Neural cell (in vitro differentiated cells): ENCODE data around the gene HDAC3. TPM values are rescaled to one million over a fixed set of nuclear protein-coding genes. Genes with fewer than 3 reads are reported as not detected.

Experiments
- H2AFZ ChIP-seq: fragments of 200-600, 300-800 bp; sonication (generic), shearing (Covaris generic); 2 replicates; pipeline ENCODE4 v1.6.0; 2014; ENCODE audit warnings: low read depth, mild to moderate bottlenecking, antibody characterized with exemption, low read length, moderate library complexity
- H3F3A ChIP-seq: fragments of 200-600 bp; shearing (Covaris generic); 2 replicates; pipeline ENCODE4 v1.6.1; 2016; ENCODE audit warnings: mild to moderate bottlenecking, moderate library complexity, mixed read lengths, antibody characterized with exemption, low read length; ENCODE audit not compliant: insufficient read depth, poor library complexity, severe bottlenecking
- H3K27ac ChIP-seq: fragments of 200-600, 300-800 bp; sonication (generic), shearing (Covaris generic); 2 replicates; pipeline ENCODE4 v1.5.1; 2014; ENCODE audit warnings: mild to moderate bottlenecking, low read length, moderate library complexity
- H3K27me3 ChIP-seq: fragments of 300-800, 200-600 bp; sonication (generic), shearing (Covaris generic); 2 replicates; pipeline ENCODE4 v1.6.0; 2014; ENCODE audit warnings: mild to moderate bottlenecking, low read depth, low read length, moderate library complexity; ENCODE audit not compliant: insufficient read depth
- H3K36me3 ChIP-seq: fragments of 300-800, 200-600 bp; sonication (generic), shearing (Covaris generic); 2 replicates; pipeline ENCODE4 v1.5.1; 2014; ENCODE audit warnings: mild to moderate bottlenecking, antibody characterized with exemption, low read length, moderate library complexity; ENCODE audit not compliant: insufficient read depth
- H3K4me2 ChIP-seq: fragments of 300-800, 200-600 bp; sonication (generic), shearing (Covaris generic); 2 replicates; pipeline ENCODE4 v1.6.0; 2014; ENCODE audit warnings: mild to moderate bottlenecking, low read length
- H3K4me3 ChIP-seq: fragments of 300-800, 200-600 bp; sonication (generic), shearing (Covaris generic); 2 replicates; pipeline ENCODE4 v1.5.1; 2014; ENCODE audit warnings: mild to moderate bottlenecking, low read length, moderate library complexity
- H3K79me2 ChIP-seq: fragments of 200-600 bp; shearing (Covaris generic); replicated peaks from 2 replicates; pipeline ENCODE4 v1.6.0; 2014; ENCODE audit warnings: mild to moderate bottlenecking, low read length, moderate library complexity; ENCODE audit not compliant: insufficient read depth
- H3K9ac ChIP-seq: fragments of 300-800, 200-600 bp; sonication (generic), shearing (Covaris generic); 2 replicates; pipeline ENCODE4 v1.6.1; 2016; ENCODE audit warnings: mild to moderate bottlenecking, low read length, mixed read lengths
- H3K9me2 ChIP-seq: fragments of 200-600 bp; shearing (Covaris generic); 2 replicates; pipeline ENCODE4 v1.6.1; 2016; ENCODE audit warnings: mild to moderate bottlenecking, low read length, mixed read lengths; ENCODE audit not compliant: insufficient read depth
- H3K9me3 ChIP-seq: fragments of 200-600, 300-800 bp; sonication (generic), shearing (Covaris generic); 2 replicates; pipeline ENCODE4 v1.6.1; 2016; ENCODE audit warnings: mild to moderate bottlenecking, mixed run types, low read length, moderate library complexity, mixed read lengths
- H4K20me1 ChIP-seq: fragments of 200-600 bp; shearing (Covaris generic); 2 replicates; pipeline ENCODE4 v1.6.1; 2016; ENCODE audit warnings: mild to moderate bottlenecking, mixed run types; ENCODE audit not compliant: insufficient read depth
- EP300 ChIP-seq: fragments of 450-650 bp; conservative IDR thresholded peaks from 2 replicates; pipeline ENCODE4 v1.6.1; 2014; ENCODE audit warnings: antibody characterized with exemption, mild to moderate bottlenecking, moderate library complexity; ENCODE audit not compliant: poor library complexity, severe bottlenecking
- EZH2 ChIP-seq: fragments of 200-600, 300-800 bp; shearing (Covaris generic), sonication (generic); IDR thresholded peaks from 2 replicates; pipeline ENCODE4 v1.6.1; 2014; ENCODE audit warnings: antibody characterized with exemption, low read length, borderline replicate concordance, mild to moderate bottlenecking; ENCODE audit not compliant: insufficient read depth, poor library complexity, severe bottlenecking
- MXI1 ChIP-seq: fragments of 450-650 bp; conservative IDR thresholded peaks from 2 replicates; pipeline ENCODE4 v1.6.1; 2014; ENCODE audit warnings: antibody characterized with exemption, mild to moderate bottlenecking; ENCODE audit not compliant: poor library complexity, severe bottlenecking
- POLR2AphosphoS5 ChIP-seq: IDR thresholded peaks from 2 replicates; pipeline ENCODE4 v1.6.1; 2012
- RAD21 ChIP-seq: fragments of 450-650 bp; conservative IDR thresholded peaks from 2 replicates; pipeline ENCODE4 v1.6.1; 2014; ENCODE audit warnings: antibody characterized with exemption, mild to moderate bottlenecking, moderate library complexity
- REST ChIP-seq: IDR thresholded peaks from 2 replicates; pipeline ENCODE4 v1.6.1; 2012; ENCODE audit warnings: borderline replicate concordance
- SMC3 ChIP-seq: fragments of 450-650 bp; conservative IDR thresholded peaks from 2 replicates; pipeline ENCODE4 v1.6.1; 2014; ENCODE audit warnings: antibody characterized with exemption, mild to moderate bottlenecking, moderate library complexity; ENCODE audit not compliant: poor library complexity
- TAF1 ChIP-seq: IDR thresholded peaks from 2 replicates; pipeline ENCODE4 v1.6.1; 2012; ENCODE audit warnings: low read depth
- polyA plus RNA-seq: library from polyadenylated mRNA; depleted of rRNA; stranded (reverse); fragments of >200 nt; gene quantifications from 2 replicates; pipeline ENCODE4 v1.2.3, GENCODE V29; 2014
- TF ChIP-seq, protein P1 (sequence below): fragments of 450-650 bp; IDR thresholded peaks from 2 replicates; pipeline ENCODE4 v1.5.1; 2014; ENCODE audit warnings: antibody characterized with exemption, mild to moderate bottlenecking, moderate library complexity; ENCODE audit not compliant: poor library complexity, severe bottlenecking

HDAC3 gene
- polyA plus RNA-seq, 1 donor from 2014 or later, result 115 TPM

- no peak overlapping the region for H3K4me3 ChIP-seq
- no peak for TF ChIP-seq EZH2
- TF ChIP-seq POLR2AphosphoS5, result no peak
- no peak for TF ChIP-seq SMC3
- no peak for TF ChIP-seq TAF1
- TF ChIP-seq MXI1, result no peak
- TF ChIP-seq, protein P1, sequence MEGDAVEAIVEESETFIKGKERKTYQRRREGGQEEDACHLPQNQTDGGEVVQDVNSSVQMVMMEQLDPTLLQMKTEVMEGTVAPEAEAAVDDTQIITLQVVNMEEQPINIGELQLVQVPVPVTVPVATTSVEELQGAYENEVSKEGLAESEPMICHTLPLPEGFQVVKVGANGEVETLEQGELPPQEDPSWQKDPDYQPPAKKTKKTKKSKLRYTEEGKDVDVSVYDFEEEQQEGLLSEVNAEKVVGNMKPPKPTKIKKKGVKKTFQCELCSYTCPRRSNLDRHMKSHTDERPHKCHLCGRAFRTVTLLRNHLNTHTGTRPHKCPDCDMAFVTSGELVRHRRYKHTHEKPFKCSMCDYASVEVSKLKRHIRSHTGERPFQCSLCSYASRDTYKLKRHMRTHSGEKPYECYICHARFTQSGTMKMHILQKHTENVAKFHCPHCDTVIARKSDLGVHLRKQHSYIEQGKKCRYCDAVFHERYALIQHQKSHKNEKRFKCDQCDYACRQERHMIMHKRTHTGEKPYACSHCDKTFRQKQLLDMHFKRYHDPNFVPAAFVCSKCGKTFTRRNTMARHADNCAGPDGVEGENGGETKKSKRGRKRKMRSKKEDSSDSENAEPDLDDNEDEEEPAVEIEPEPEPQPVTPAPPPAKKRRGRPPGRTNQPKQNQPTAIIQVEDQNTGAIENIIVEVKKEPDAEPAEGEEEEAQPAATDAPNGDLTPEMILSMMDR, result no peak
- TF ChIP-seq REST, result no peak
Measured at GRCh38 chr5:141646026-141646425, 9.4 kb upstream of the HDAC3 start.

DNA sequence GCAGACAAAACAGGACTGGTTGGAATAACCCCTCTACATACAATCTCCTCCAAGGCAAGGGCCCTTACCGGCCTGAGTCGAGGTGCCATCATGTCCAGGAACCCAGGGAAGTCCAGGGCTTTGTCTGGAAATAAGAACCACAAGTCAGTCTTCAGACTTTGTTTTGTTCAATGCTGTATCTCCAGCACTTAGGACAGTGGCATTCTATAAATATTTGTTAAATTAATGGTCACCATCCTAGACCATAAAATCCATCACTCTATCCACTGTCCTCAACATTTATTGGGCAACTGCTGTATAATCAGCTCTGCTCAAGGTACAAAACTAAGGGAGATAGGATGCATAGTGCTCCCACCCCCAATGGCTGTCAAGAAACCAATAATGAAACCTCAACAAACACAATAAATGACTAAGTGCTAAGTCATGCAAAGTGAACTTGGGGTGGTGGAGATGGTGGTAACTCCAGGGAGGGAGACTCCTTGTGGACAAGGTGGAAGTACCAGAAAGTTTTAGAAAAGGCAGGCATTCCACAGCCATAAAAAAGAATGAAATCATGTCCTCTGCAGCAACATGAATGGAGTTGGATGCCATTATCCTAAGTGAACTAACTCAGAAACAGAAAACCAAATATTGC is 5.1 kb upstream of the HDAC3 start:
- no peak overlapping the region for H3K27ac ChIP-seq
- no peak overlapping the region for H3K4me2 ChIP-seq
- TF ChIP-seq EZH2 (no peak), EP300 (no peak), SMC3 (no peak), REST (no peak), MXI1 (no peak), RAD21 (no peak), POLR2AphosphoS5 (no peak)
- TF ChIP-seq, protein P1, result no peak
- H2AFZ ChIP-seq, result no peak overlapping the region
- no peak overlapping the region for H3K4me3 ChIP-seq
- no peaks in the 10 kb centered on the region for H3K79me2 ChIP-seq
- H3K9me3 ChIP-seq, result no peaks in the 10 kb centered on the region
- H4K20me1 ChIP-seq, result no peaks in the 10 kb centered on the region
- H3F3A ChIP-seq, result no peaks in the 10 kb centered on the region
- no peak overlapping the region for H3K9ac ChIP-seq
- H3K27me3 ChIP-seq, result no peaks in the 10 kb centered on the region
- H3K36me3 ChIP-seq, result no peaks in the 10 kb centered on the region
- H3K9me2 ChIP-seq, result no peaks in the 10 kb centered on the region

More at GRCh38 chr5:141646026-141646425, 9.4 kb upstream of the HDAC3 start:
- Histone ChIP-seq H3K79me2 (no peaks in the 10 kb centered on the region), H4K20me1 (no peaks in the 10 kb centered on the region), H3K9ac (no peak overlapping the region), H3F3A (no peaks in the 10 kb centered on the region), H3K36me3 (no peaks in the 10 kb centered on the region), H2AFZ (no peak overlapping the region), H3K27me3 (no peaks in the 10 kb centered on the region), H3K9me2 (no peaks in the 10 kb centered on the region), H3K4me2 (no peak overlapping the region), H3K27ac (no peak overlapping the region), H3K9me3 (no peaks in the 10 kb centered on the region)
